Fibroblast of peridontal ligament (primary cell): Measurements from ENCODE around the gene ARL11.
A peak's percentile ranks its signal among the peaks of the same experiment; 100 is the strongest.

ENCODE experiments used
- DNase-seq: peaks from one replicate; pipeline ENCODE4 v3.0.0-alpha.2; 2010; ENCODE audit errors: extremely low read depth

ARL11 gene

DNA sequence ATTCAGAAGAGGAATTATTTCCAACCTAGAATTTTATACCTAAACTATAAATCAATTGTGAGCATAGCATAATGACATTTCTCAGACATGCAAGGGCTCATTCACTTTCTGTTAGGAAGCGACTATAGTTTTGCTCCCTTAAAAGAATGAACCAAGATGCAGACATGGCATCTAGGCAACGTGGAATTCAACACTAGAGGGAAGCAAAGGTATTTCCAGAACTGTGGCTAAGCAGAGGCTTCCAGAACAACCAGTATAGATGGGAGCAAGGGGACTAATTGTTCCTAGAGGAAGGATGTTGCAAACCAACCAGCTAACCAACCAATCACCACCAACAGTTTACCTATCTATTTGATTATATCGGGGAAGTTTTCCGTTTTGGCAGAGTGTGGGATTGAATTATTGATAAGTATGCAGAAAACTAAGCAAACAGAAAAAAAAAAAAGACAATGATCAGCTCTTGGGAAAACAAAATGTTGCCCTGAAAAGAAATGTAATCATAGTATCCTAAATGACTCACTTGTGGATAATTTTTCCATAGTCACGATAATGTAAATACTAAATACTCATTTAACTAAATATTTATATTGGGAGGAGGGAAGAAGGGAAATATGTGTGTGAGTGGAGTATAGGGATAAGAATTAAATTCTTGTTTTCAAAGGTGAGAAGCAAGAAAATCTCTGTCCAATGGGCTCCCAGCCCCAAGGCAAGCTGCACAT, 21.1 kb downstream of the ARL11 start:
- peak; percentile 59 for DNase-seq

DNA sequence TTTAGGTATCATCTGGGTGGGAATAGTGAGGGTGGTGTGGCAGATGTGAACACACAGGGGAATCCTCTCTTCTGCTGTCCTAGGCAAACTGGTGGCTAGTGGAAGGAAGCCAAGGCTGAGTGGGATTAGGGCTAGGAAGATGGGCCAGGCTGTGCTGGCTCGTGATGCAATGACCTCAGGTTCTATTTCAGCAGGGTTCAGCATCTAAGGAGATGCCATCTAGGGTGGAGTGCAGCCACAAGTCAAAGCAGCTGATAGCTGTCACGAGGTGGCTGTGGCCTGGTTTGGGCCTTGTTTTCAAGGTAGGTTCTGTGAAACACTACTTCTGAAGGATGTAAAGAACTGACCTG, 21.6 kb downstream of the ARL11 start:
- DNase-seq: no peak

DNA sequence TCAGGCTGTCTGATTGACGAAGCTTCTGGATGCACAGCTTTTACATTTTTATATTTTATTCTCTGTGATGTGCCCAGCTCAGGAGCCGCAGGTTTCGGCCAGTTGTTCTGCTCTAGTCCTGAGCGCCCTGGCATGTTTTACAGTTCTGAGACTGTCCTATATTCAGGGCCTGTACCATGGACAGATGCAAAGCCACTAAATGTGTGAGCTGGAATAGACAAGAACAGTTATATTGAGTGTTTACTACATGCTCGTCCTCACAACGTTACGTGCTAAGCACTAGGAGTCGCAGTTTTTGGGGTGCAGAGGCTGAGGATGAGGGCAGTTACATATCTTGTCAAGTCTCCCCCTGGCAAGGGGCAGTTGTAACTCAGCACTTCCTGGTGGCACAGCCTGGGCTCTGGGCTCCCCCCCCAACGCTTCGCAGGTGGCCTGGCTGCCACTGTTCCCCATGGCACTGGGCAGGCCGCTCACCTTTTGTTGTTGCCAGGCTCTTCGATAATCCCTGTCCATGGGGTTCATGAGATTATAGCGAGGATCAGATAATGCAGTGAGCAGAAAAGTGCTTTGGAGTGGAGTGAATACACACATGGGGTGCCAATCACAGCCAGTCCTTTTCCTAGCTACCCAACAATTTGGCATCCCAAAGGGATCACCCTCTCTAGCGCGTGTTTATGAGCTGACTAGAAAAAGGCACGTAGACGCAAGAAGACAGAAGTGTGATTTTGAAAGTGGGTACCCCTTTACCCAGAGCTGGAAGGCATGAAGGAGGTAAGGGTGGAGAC, 23.5 kb downstream of the ARL11 start:
- DNase-seq: no peak

DNA sequence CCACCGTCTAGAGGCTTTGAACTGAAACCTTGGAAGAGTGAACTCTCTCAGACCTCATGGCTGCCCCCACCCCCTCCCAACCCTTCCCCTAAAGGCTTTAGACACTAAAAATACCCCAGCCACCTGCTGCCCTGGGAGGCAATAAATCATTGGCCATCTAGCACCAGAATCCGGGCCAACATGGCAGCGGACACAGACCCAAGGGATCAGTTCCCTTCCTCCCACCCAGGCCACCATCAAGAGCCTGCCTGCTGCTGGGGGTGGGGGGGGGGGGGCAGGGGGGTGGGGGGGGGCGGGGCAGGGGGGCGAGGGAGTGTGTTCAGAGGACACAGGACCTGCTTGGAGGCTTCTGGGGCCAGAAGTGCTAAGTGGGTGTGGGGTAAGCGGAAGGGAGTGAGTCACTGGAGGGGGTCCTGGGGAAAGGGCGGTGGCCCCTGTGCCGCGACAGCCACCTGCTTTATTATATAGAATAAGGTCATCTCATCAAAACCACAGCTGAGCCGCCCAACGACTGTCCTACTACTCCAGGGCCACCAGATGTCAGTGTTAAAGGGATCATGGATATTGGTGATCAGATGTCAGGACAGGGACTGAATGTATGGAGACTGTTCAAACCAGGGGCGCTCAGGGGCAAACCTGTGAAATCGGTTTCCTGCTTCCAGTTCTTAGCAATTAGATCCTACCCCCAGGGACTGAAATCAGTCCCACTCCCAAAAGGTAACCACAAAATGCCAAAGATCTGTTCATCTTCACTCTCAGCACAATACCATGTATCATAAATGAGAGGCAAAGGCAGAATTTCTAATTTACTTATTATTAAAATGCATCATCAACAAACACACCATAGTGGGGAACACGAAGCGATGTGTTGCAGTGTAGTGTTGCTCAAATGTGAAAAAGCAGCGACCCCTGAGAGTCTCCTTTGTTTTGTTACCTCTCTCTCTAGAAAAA, 24.3 kb downstream of the ARL11 start:
- no peak for DNase-seq

DNA sequence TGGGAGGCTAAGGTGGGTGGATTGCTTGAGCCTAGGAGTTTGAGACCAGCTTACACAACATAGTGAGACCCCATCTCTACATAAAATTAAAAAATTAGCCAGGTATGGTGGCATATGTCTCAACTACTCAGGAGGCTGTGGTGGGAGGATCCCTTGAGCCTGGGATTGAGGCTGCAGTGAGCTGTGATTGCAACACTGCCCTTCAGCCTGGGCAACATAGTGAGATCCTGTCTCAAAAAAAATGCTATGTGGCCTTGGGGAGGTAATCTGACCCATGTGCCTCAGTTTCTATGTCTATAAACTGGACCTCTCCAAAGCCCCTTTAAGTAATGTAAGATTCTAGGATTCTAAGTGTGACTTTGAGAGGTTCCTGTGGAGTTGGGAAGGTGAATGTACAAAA, 25.2 kb downstream of the ARL11 start:
- no peak for DNase-seq

DNA sequence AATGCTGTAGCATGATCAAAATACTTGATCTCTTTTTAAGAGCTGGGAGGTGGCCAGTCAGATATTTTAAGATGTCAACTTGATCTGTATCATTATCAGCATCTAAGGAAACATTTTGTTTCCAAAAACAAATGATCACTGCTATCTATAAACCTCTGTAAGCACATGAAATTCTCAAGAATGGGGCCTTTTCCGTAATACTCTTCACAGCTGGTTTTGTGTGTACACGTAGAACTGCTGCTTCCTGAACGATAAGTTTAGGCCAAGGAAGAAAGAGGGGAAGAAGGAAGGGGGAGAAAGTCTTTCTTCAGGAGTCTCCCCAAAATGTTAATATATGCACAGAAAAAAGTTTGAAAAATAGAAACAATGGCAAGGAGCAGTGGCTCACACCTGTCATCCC, 25.7 kb downstream of the ARL11 start:
- DNase-seq: no peak

DNA sequence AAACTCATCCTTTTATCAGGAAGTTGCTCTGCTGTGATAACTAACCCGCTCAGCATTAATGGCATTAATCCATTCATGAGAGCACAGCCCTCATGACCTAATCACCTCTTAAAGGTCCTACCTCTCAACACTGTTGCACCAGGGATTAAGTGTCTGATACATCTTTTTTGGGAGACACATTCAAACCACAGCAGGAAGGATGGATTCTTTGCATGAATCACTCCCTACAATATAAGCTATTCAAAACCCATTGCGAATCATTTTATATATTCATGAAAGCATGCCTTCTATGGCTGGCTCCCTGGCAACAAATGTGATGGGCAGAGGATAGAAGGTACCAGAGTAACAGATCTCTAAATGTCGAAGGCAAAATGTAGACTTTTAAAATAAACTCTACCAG, 27.6 kb downstream of the ARL11 start:
- no peak for DNase-seq

DNA sequence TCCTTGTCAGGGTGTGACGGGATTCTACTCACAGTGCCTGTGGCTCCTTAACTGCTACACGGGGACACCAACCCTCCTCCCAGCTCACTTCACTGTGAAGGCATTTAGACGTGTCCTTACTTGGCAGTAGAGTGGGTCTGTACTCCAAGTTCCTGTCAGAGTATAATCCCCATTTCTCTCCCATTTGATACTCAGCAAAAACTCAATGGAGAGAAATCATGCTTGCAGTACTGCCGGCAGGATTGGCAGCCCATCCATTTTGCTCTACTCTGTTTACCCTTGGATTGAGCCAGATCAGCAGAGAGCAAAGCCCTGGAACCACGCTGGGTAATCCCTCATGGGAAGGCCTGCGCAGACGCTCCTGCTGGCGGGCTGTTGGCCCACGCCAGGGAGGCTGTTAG, 28.9 kb downstream of the ARL11 start:
- no peak for DNase-seq

DNA sequence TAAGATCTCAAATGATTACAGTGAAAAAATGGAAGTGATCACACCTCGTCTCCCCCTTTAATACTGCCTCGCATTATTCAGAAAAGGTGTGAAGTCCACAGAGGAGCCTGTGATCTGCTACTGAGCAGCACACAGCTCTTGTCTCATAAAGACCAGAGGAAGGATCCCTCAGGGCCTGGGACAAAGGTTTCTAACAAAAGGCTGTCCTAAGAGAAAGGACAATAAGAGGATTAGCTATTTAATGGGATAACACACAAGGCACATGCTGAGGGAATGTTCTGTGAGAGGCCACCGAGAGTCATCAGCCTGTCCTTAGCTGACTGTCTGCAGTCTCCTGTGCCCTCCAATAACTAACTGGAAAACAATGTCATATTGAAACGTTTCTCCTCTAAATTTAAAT, 36.3 kb downstream of the ARL11 start:
- no peak for DNase-seq

DNA sequence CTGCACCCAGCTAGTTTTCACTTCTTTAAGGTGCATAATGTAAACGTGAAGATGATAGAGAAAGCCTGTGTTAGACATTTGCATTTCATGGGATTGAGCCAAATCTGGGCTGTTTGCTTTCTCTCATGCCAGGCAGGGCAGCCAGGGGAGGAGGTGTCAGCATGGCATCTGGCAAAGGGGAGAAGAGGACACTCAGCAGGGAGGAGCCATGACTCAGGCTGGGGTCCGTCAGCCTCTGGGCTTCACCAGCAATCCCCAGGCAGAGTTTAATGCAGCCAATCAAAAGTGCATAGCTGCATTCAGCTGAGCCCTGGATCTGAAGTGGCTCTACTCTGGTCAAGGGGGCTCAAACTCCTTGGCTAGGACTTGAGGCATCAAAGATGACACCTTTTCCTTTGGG, 39.5 kb downstream of the ARL11 start:
- peak; percentile 34 for DNase-seq

DNA sequence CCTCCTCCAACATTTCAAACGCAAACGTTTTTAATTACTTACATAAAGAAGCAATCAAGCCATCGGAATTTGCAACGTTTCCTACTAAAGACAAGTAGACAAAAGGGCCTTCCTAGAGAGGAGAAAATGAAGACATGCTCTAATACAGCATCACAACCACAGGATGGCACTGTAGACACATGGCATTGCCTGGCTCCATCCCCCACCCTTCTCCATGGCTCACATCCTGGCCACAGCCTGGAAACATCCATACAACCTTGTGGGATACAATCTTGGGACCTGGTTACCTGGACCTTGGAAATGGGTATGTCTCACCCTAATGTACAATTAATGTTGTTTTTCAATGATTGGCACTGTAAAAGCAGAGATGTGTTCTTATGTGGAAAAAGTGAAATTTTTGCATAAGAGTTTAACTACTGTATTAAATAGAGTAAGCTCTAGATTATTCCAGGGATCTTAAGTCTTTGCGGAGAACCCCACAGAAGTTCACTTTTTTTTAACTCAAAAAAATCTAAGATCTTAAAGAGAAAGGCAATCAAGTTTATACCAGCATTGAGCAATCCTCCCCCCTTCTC, 41.5 kb downstream of the ARL11 start:
- DNase-seq: peak; percentile 84

DNA sequence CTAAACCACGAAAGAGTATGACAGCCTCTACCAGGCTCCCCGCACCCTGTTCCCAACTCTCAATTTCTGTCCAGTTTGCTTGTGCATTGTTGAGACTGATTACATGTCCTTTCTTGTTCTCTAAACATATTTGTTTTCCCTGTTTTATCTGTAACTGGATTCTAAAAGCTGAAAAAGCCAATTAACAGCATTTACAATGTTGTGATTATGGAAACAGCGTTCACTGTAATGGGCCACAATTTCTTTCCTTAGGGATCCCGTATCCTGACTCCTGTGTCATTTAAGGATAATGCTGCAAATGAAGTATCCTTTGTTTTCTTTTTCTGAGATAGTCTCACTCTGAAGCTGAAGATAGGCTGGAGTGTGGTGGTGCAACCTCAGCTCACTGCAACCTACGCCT, 42.5 kb downstream of the ARL11 start:
- DNase-seq: no peak

DNA sequence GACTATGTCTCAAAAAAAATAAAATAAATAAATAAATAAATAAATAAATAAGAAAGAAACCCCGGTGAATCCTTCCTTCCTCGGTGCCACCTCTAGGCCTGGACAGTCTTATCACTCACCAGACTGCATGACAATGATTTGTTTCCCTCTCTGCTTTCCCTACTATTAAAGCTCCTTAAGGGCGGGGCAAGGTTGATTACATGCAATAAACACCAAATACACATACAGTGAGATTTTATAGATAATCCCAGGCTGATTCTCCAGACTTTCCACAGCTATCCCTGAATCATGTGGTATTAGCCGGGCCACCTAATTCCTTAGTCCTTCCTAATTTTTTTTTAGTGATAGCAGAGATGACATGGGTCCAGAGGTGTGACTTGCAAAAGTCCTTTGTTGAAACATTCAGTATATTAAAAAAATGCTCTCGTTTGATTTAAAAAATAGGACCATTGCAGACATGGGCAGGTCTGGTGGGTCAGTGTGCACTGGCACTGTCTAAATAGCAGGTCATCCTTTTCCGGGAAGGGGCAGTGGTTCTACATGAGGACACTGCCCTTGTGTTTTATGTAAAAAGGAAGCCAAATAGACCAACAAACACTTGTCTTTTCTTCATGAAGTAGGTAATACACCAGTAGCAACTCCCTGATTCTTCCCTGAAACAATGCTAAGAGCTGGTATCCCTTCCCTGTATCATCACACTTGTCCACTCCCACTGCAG, 48.4 kb downstream of the ARL11 start:
- no peak for DNase-seq

DNA sequence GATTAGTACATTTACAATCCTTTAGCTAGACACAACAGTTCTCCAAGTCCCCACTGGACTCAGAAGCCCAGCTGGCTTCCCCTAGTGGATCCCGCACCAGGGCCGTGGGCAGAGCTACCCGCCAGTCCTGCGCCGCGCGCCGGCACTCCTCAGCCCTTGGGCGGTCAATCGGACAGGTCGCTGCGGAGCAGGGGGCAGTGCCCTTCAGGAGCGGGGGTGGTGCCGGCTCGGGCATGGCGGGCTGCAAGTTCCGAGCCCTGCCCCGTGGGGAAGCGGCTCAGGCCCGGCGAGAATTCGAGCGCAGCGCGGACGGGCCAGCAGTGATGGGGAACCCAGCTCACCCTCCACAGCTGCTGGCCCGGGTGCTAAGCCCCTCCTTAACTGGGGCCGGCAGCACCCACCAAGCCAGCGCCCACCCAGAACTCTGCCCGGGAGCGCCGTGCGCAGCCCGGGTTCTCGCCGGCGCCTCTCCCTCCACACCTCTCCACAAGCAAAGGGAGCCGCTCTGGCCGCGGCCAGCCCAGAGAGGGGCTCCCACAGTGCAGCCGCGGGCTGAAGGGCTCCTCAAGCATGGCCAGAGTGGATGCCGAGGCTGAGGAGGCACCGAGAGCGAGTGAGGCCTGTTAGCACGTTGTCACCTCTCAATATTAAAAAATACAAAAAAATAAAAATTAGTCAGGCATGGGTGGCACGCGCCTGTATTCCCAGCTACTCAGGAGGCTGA, 50.0 kb downstream of the ARL11 start:
- no peak for DNase-seq

DNA sequence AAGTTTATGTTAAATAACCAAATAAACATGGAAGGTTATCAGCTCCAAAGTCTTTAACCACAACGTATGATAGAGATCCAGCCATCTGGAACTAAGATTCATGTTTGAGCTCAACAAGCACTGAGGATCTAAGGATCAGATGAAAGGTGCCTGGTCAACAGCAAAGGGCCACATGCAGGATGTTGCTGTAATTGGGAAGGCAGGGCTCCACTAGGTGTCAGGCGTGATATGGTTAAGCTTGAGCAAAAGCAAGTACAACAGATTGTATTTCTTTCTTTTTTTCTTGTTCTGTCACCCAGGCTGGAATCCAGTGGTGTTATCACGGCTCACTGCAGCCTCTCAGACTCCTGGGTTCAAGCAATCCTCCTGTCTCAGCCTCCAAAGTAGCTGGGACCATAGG, 50.9 kb downstream of the ARL11 start:
- DNase-seq: peak; percentile 70

DNA sequence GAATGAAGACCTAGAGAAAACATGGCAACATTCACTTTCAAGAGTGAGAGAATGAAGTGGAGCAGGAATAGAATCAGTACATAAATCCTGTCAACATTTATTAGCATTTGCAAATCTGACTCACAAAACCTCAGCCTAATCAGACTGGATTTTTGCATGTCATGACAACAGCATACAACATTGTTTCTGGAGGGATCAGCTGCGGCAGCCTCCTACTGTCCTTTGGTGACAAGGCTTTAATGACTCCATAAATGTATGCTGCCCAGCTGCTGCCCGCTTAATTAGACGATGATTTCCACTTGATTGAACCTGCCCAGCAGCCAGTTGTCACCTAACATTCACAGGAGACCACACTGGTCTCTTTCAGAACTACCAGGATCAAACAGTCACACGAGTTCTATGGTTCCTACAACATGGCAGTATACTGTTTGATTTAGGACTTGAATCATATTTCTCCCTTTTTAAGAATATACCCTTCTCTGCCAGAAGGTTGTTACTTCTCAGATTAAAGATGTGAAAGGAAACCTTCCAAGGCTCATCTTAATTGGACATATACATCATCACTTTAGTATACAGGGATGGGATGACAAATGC, 53.6 kb downstream of the ARL11 start:
- DNase-seq: no peak
